Measurements from ENCODE around the gene HRH3.

HRH3 gene

GRCh38 chr20:62210496-62210855 lies 9.6 kb downstream of the HRH3 start:
- Histone ChIP-seq H3K9me2 (replicated peaks; ENCODE audit: control insufficient read depth, low read length) (no peaks in the 10 kb centered on the region), H3K36me3 (ENCODE audit: control insufficient read depth, low read length) (no peaks in the 10 kb centered on the region), H3K4me1 (ENCODE audit: control insufficient read depth, low read length) (peaks cover 10% of the 10 kb centered on the region), H3K4me3 (ENCODE audit: low read length) (no peak overlapping the region), H3K9me3 (ENCODE audit: control insufficient read depth, insufficient read depth, low read length) (no peaks in the 10 kb centered on the region), H3K27me3 (ENCODE audit: control insufficient read depth, low read length) (peaks cover 18% of the 10 kb centered on the region; the same call in 1 of the 2 replicates), H3K27ac (ENCODE audit: low read depth, low read length) (no peak overlapping the region), H3K4me2 (ENCODE audit: low read length) (no peak overlapping the region), H4K20me1 (ENCODE audit: control insufficient read depth, insufficient read depth, low read depth, low read length) (no peaks in the 10 kb centered on the region), H3K79me2 (ENCODE audit: control insufficient read depth, low read length) (no peaks in the 10 kb centered on the region), H3F3A (ENCODE audit: control insufficient read depth, insufficient read depth) (no peaks in the 10 kb centered on the region)
- no peak for TF ChIP-seq EZH2phosphoT487 (IDR thresholded peaks at IDR 0.05; ENCODE audit: borderline replicate concordance, low read length)
- no peak for TF ChIP-seq CTCF (IDR thresholded peaks at IDR 0.05; ENCODE audit: low read depth, low read length, poor library complexity, severe bottlenecking)

GRCh38 chr20:62209850-62210495 lies 10.1 kb downstream of the HRH3 start:
- Histone ChIP-seq H3K9me2 (replicated peaks; ENCODE audit: control insufficient read depth, low read length) (no peaks in the 10 kb centered on the region), H3F3A (ENCODE audit: control insufficient read depth, insufficient read depth) (no peaks in the 10 kb centered on the region), H4K20me1 (ENCODE audit: control insufficient read depth, insufficient read depth, low read depth, low read length) (no peaks in the 10 kb centered on the region), H3K27me3 (ENCODE audit: control insufficient read depth, low read length) (peaks cover 18% of the 10 kb centered on the region; the same call in 1 of the 2 replicates), H3K4me3 (ENCODE audit: low read length) (no peak overlapping the region), H3K36me3 (ENCODE audit: control insufficient read depth, low read length) (no peaks in the 10 kb centered on the region), H3K27ac (ENCODE audit: low read depth, low read length) (no peak overlapping the region), H3K9me3 (ENCODE audit: control insufficient read depth, insufficient read depth, low read length) (no peaks in the 10 kb centered on the region), H3K4me1 (ENCODE audit: control insufficient read depth, low read length) (peaks cover 5% of the 10 kb centered on the region), H3K79me2 (ENCODE audit: control insufficient read depth, low read length) (no peaks in the 10 kb centered on the region), H3K4me2 (ENCODE audit: low read length) (no peak overlapping the region)
- TF ChIP-seq EZH2phosphoT487 (IDR thresholded peaks at IDR 0.05; ENCODE audit: borderline replicate concordance, low read length) = no peak
- TF ChIP-seq CTCF (IDR thresholded peaks at IDR 0.05; ENCODE audit: low read depth, low read length, poor library complexity, severe bottlenecking) = no peak

- H3K9me2 ChIP-seq (replicated peaks; ENCODE audit: control insufficient read depth, low read length) = no peaks in the 10 kb centered on the region
- H3K27ac ChIP-seq (ENCODE audit: low read depth, low read length) = no peak overlapping the region
- TF ChIP-seq CTCF (IDR thresholded peaks at IDR 0.05; ENCODE audit: low read depth, low read length, poor library complexity, severe bottlenecking) (peak; percentile 53), EZH2phosphoT487 (IDR thresholded peaks at IDR 0.05; ENCODE audit: borderline replicate concordance, low read length) (no peak)
- H3K9me3 ChIP-seq (ENCODE audit: control insufficient read depth, insufficient read depth, low read length) = no peaks in the 10 kb centered on the region
- H3K36me3 ChIP-seq (ENCODE audit: control insufficient read depth, low read length) = no peaks in the 10 kb centered on the region
- H3F3A ChIP-seq (ENCODE audit: control insufficient read depth, insufficient read depth) = no peaks in the 10 kb centered on the region
- H4K20me1 ChIP-seq (ENCODE audit: control insufficient read depth, insufficient read depth, low read depth, low read length) = no peaks in the 10 kb centered on the region
- H3K27me3 ChIP-seq (ENCODE audit: control insufficient read depth, low read length) = peaks cover 12% of the 10 kb centered on the region; the same call in 1 of the 2 replicates
- 0 out of 2 replicates have a peak, but pooled peaks cover 3% of the 10 kb centered on the region for H3K4me1 ChIP-seq (ENCODE audit: control insufficient read depth, low read length)
- H3K79me2 ChIP-seq (ENCODE audit: control insufficient read depth, low read length) = no peaks in the 10 kb centered on the region
- no peak overlapping the region for H3K4me3 ChIP-seq (ENCODE audit: low read length)
- H3K4me2 ChIP-seq (ENCODE audit: low read length) = no peak overlapping the region
Measured at GRCh38 chr20:62208795-62209755, 11.0 kb downstream of the HRH3 start.
